Measurements from ENCODE around the gene OTUB1. TPM values are rescaled to one million over a fixed set of nuclear protein-coding genes. Genes with fewer than 3 reads are reported as not detected.

Gene OTUB1
- total and polyA plus RNA-seq, 2 donors (not counting 1 experiment from before 2014, with no cell fraction given): 78.2 to 119 TPM

GRCh38 chr11:64034411-64034811, 48.2 kb downstream of the OTUB1 start:
- Histone ChIP-seq H3K9ac (ENCODE audit: low read length) (no peak overlapping the region), H3K79me2 (ENCODE audit: control insufficient read depth, insufficient read depth, low read length) (no peaks in the 10 kb centered on the region), H3K4me1 (ENCODE audit: control insufficient read depth in 2 of 2, insufficient read depth in 2 of 2, low read length in 2 of 2) (peaks cover 5 to 18% of the 10 kb centered on the region in 2 donors), H3K27me3 (replicated peaks in 1 of 4; ENCODE audit: control extremely low read depth in 1 of 4, control insufficient read depth in 3 of 4, insufficient read depth in 4 of 4, low read length in 3 of 4) (peaks cover 0 to 36% (median 12%) of the 10 kb centered on the region in 4 experiments), H3K9me3 (ENCODE audit: control extremely low read depth in 1 of 3, control insufficient read depth in 2 of 3, insufficient read depth in 1 of 3, low read length in 2 of 3) (no peaks in the 10 kb centered on the region), H3K27ac (ENCODE audit: low read length in 2 of 2) (no peak overlapping the region), H2AFZ (ENCODE audit: insufficient read depth, low read depth, low read length, poor library complexity, severe bottlenecking) (no peak overlapping the region), H4K20me1 (ENCODE audit: control insufficient read depth, insufficient read depth, low read length, poor library complexity, severe bottlenecking) (no peaks in the 10 kb centered on the region), H3K36me3 (replicated peaks in 1 of 2; ENCODE audit: control extremely low read depth in 1 of 2, control insufficient read depth in 1 of 2, extremely low read depth in 1 of 2, insufficient read depth in 2 of 2, low read length in 1 of 2) (no peaks in the 10 kb centered on the region), H3K4me2 (replicated peaks; ENCODE audit: low read depth, low read length, poor library complexity, severe bottlenecking) (no peak overlapping the region), H3K4me3 (ENCODE audit: control extremely low read depth in 1 of 5, extremely low read depth in 1 of 5, insufficient read depth in 1 of 5, low read depth in 2 of 5, low read length in 4 of 5) (no peak overlapping the region)
- no peaks in the 10 kb centered on the region for H3K9me3 Mint-ChIP-seq (ENCODE audit: insufficient read depth)
- H3K4me1 Mint-ChIP-seq: peaks cover 6% of the 10 kb centered on the region
- intact Hi-C loops (cut with micrococcal nuclease): no loop called here
- ATAC-seq (ENCODE audit: low read depth): no peak
- 68% methylated on average over 9 of the region's 9 CpGs for WGBS (ENCODE audit: insufficient coverage)
- no peak overlapping the region for H3K27ac Mint-ChIP-seq
- H3K4me3 Mint-ChIP-seq: no peak overlapping the region
- CTCF ChIA-PET: interaction anchor here (0.8 kb wide), 1 partner anchor 31 kb away, joined by 3 read pairs; no protein-coding TSS in a partner anchor
- no peak for DNase-seq
- TF ChIP-seq EZH2 (IDR thresholded peaks at IDR 0.05; ENCODE audit: borderline replicate concordance, insufficient read depth, low read depth, low read length, poor library complexity, severe bottlenecking) (no peak), CTCF (IDR thresholded peaks at IDR 0.05) (no peak)
- POLR2A ChIA-PET: no interaction called here
- H3K27me3 Mint-ChIP-seq: peaks cover 41% of the 10 kb centered on the region

GRCh38 chr11:64035081-64035524, 48.9 kb downstream of the OTUB1 start:
- DNase-seq (no peak), ATAC-seq (ENCODE audit: low read depth) (no peak)
- no peak for TF ChIP-seq CTCF (IDR thresholded peaks at IDR 0.05)
- no peak for TF ChIP-seq EZH2 (IDR thresholded peaks at IDR 0.05; ENCODE audit: borderline replicate concordance, insufficient read depth, low read depth, low read length, poor library complexity, severe bottlenecking)
- 11% methylated on average over 10 of the region's 17 CpGs for WGBS (ENCODE audit: insufficient coverage)
- H3K79me2 ChIP-seq (ENCODE audit: control insufficient read depth, insufficient read depth, low read length): no peaks in the 10 kb centered on the region
- H3K4me3 ChIP-seq (ENCODE audit: control extremely low read depth in 1 of 5, extremely low read depth in 1 of 5, insufficient read depth in 1 of 5, low read depth in 2 of 5, low read length in 4 of 5): no peak overlapping the region
- no peak overlapping the region for H3K27ac ChIP-seq (ENCODE audit: low read length in 2 of 2)
- Mint-ChIP-seq H3K27me3 (peaks cover 40% of the 10 kb centered on the region), H3K4me3 (peak overlapping the region; percentile 68), H3K4me1 (peaks cover 6% of the 10 kb centered on the region), H3K27ac (no peak overlapping the region), H3K9me3 (ENCODE audit: insufficient read depth) (no peaks in the 10 kb centered on the region)
- peaks cover 5 to 18% of the 10 kb centered on the region in 2 donors for H3K4me1 ChIP-seq (ENCODE audit: control insufficient read depth in 2 of 2, insufficient read depth in 2 of 2, low read length in 2 of 2)
- intact Hi-C loops (cut with micrococcal nuclease): no loop called here
- CTCF ChIA-PET: no interaction called here
- H4K20me1 ChIP-seq (ENCODE audit: control insufficient read depth, insufficient read depth, low read length, poor library complexity, severe bottlenecking): no peaks in the 10 kb centered on the region
- POLR2A ChIA-PET: no interaction called here
- H2AFZ ChIP-seq (ENCODE audit: insufficient read depth, low read depth, low read length, poor library complexity, severe bottlenecking): no peak overlapping the region
- H3K36me3 ChIP-seq (replicated peaks in 1 of 2; ENCODE audit: control extremely low read depth in 1 of 2, control insufficient read depth in 1 of 2, extremely low read depth in 1 of 2, insufficient read depth in 2 of 2, low read length in 1 of 2): no peaks in the 10 kb centered on the region
- no peak overlapping the region for H3K9ac ChIP-seq (ENCODE audit: low read length)
- H3K9me3 ChIP-seq (ENCODE audit: control extremely low read depth in 1 of 3, control insufficient read depth in 2 of 3, insufficient read depth in 1 of 3, low read length in 2 of 3): no peaks in the 10 kb centered on the region
- peak overlapping the region; percentile 35 for H3K4me2 ChIP-seq (replicated peaks; ENCODE audit: low read depth, low read length, poor library complexity, severe bottlenecking)
- H3K27me3 ChIP-seq (replicated peaks in 1 of 4; ENCODE audit: control extremely low read depth in 1 of 4, control insufficient read depth in 3 of 4, insufficient read depth in 4 of 4, low read length in 3 of 4): peaks cover 0 to 36% (median 12%) of the 10 kb centered on the region in 4 experiments
